ENCODE results near the gene MS4A1.
"Not testable (repeated sequence)": the region's sequence is repeated elsewhere in the genome, so short reads cannot be mapped to it uniquely, and the experiment has no call there.

MS4A1 gene

DNA sequence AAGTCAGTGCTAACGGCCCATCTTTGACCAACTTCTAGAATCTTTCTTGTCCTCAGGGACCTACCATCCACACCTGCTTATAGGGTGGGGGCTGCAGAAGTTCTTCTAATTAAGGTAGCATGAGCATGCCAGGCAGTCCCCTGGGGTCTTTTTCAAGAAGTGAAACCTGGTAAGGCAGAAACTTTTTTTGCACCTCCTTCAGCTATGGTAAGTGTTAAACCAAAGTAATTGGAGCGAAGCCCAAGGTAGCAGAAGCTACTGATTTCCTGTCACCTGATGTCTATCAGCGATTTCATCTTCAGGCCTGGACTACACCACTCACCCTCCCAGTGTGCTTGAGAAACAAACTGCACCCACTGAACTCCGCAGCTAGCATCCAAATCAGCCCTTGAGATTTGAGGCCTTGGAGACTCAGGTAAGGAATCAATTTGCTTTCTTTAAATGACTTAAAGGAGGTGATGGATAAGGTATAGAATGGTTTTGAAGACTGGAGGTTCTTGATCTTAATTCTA is at the start of gene MS4A1:
Gene MS4A1, plus strand, starts transcription at position 317 of the 512 bp plus-strand sequence. CDS start 6,528 bp downstream, outside the sequence.
- no peak for DNase-seq

DNA sequence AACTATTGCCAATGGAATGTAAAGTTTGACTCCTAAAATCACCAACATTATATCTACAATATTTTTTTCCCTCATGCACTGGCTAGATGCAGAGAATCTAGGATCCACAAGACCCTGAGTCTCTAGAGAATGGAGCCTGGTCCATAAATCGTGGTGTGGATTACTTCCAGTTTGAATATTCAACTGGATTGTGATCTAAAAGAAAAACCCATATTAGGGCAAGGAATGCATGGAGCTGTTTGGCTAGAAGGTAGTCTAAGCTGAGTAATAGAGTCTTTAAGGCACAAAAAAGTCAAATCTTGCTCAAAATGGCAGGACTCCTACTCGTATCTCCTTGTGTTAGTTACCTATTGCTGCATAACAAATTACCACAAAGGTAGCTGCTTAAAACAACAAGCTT is 35.6 kb upstream of the MS4A1 start:
- DNase-seq: no peak

DNA sequence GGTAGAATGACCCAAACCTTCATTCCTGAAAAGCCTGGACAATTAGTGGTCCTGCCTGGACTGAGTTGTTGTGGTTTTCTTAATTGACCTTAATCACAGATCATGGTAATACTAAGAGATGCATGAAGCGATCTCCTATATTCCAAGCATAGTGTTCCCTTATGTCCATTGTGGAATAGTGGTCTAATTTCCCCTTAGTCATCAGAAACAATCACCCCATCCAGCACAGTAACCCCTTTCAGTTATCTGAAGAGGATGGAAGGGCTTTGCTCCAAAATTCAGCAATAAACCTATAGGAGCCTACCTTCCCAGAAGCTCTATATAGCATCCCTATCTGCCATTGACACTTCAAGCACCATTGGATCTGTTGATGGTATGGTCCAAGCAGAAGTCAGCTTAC is 33.0 kb upstream of the MS4A1 start:
- no peak for DNase-seq

DNA sequence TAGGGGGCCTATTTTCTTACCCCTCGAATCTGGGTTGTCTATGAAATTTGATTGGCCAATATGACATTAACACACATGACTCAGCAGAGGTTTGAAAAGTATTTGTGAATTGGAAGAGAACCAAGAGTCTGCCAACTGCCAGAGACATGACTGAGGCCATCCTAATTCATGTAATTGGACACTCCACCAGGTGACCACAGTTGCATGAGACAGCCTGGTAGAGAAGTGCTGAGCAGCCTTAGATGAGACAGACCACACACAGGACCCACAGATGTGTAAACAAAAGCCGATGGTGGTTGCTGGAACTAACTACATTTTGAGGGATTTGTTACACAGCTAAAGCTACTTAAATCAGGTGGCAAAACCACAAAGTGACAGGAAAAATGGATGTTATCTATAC is 27.1 kb upstream of the MS4A1 start:
- no peak for DNase-seq

DNA sequence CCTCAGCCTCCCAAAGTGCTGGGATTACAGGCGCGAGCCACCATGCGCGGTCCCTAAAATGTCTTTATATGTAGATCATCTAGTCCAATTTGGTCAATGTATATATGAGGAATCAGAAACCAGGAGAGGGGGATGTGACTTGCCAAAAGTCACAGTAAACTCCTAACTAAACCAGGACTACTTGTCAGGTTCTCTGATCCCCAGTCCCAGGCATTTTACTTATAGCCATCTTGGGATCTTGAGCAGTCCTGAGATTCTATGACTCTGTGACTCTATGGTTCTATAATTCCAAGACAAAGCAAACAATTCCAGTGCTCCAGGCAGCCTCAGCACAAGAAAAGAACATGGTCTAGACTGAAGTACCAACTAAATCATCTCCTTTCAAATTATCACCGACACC is 26.4 kb upstream of the MS4A1 start, which contains the start of gene MS4A5:
Gene MS4A5, plus strand, starts transcription at position 301 of the 400 bp plus-strand sequence. CDS start 103 bp downstream, outside the sequence.
- no peak for DNase-seq

DNA sequence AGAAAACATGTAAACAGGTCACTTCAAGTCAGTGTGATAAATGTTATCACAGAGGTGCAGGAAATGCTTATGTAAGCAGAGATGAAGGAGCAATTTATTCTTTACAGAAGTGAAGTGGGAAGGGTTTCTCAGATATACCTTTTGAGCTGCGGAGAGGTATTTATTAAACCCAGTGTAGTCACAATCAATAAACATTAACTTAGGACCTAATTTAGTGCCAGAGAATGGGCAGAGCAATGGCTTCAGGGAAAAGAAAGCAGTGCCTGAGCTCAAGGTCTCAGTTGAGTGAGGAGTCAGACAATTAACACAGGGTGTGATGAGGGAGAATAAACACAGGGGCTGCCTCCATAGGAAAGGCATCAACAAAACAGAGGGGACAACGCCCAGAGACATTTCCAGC is 24.4 kb upstream of the MS4A1 start:
- DNase-seq: no peak

DNA sequence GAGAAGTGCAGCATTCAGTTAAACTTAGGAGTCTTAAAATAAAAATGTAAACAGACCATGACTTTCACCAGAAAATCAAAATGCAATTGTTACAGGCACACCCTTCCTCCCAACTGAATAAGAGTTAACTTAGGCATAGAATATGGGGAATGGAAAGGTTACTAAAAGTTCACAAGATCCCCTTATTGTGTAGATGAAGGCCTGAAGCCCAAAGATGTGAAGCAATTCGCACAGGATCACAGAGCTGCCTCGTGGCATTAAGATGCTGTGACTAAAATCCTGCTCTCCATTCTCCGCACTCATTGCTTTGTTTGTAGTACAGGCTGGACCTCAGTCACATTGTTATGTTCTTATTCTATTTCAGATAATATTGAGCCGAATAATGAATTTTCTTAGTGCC is 22.2 kb upstream of the MS4A1 start:
- DNase-seq: no peak

DNA sequence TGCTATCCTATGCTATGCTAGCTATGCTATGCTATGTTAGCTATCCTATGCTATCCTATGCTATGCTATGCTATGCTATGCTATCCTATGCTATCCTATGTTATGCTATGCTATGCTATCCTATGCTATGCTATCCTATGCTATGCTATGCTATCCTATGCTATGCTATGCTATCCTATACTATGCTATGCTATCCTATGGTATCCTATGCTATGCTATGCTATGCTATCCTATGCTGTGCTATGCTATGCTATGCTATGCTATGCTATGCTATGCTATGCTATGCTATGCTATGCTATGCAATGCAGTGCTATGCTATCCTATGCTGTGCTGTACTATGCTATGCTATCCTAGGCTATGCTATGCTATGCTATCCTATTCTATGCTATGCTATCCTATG is 8.6 kb upstream of the MS4A1 start:
- no peak for DNase-seq

DNA sequence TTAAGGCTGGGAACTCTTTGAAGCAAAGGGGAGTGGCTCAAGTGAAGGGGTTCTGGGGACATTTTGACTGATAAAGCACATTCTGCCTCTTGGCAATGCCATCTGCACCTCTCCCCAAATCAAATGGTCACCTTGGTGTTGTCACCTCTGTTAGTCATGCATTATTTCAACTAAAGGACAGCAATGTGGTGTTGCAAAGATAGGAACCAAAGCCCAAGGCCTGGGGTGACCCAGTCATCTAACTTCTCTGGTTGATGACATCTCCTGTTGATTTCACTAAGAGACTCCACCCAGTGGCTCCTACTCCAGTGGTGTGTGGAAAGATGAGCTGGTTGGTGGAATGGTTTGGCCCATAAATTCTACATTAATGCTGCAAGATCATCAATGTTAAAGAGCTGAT is 7.8 kb upstream of the MS4A1 start:
- DNase-seq: no peak

DNA sequence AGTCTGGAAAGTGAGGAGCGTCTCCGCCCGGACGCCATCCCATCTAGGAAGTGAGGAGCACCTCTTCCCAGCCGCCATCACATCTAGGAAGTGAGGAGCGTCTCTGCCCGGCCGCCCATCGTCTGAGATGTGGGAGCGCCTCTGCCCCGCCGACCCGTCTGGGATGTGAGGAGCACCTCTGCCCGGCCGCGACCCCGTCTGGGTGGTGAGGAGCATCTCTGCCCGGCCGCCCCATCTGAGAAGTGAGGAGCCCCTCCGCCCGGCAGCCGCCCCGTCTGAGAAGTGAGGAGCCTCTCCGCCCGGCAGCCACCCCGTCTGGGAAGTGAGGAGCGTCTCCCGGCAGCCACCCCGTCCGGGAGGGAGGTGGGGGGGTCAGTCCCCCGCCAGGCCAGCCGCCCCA is 4.5 kb upstream of the MS4A1 start:
- not testable (repeated sequence) for DNase-seq

DNA sequence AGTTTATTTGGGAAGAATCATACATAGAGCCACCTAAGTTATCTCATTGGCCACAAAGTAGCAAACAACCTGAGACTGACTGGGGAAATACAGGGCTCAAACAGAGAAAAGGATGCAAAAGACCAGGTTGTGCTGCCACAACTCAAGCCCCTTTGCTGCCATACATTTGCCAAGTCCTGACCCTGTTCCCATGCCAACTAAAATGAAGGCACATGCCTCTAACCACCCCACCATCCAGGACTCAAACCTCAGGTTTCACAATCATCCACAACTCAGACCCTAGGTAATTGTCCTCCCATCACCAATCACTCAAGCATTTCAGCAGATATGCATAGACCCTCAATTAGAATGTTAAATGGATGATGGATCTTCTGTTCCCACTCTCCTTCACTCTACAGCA is 1.4 kb upstream of the MS4A1 start:
- no peak for DNase-seq

DNA sequence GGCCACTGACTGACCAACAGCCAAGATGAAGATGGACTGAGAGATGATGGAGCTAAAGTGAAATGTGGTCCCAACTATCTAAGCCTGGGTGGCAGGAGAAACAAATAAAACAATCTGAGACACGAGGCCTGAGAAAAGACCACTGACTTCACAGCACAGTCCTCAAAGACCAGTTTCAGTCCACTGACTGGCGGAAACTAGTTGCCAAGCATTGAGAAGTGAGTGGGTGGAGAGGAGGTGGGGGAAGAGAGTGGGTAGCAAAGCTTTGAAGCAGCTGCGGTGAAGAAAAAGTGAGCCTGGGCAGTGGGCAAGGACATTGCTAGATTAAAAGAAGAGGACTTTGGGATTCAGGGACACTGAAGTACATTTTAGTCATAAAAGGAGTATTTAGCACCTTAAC is 1.9 kb downstream of the MS4A1 start:
- no peak for DNase-seq

DNA sequence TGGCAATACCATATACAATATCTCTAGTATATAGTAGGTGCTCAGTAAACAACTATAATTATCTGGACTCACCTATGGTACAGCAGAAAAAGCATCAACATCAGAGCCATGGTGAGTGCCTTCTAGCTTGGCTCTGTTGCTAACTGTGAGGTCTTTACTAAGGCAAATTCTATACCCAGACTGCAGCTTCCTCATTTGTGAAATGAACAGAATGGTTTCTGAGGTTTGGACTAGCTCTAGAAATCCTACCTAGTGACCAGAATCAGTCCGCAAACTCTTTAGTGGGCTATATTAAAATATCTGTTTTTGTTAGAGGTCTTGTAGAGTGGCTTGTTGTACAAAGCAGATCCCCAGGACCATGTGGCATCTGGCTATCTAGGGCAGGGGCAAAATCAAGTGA is 3.7 kb downstream of the MS4A1 start:
- DNase-seq: no peak

DNA sequence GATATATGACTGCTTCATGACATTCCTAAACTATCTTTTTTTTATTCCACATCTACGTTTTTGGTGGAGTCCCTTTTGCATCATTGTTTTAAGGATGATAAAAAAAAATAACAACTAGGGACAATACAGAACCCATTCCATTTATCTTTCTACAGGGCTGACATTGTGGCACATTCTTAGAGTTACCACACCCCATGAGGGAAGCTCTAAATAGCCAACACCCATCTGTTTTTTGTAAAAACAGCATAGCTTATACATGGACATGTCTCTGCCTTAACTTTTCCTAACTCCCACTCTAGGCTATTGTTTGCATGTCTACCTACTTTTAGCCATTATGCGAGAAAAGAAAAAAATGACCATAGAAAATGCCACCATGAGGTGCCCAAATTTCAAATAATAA is 13.2 kb downstream of the MS4A1 start:
- DNase-seq: no peak

DNA sequence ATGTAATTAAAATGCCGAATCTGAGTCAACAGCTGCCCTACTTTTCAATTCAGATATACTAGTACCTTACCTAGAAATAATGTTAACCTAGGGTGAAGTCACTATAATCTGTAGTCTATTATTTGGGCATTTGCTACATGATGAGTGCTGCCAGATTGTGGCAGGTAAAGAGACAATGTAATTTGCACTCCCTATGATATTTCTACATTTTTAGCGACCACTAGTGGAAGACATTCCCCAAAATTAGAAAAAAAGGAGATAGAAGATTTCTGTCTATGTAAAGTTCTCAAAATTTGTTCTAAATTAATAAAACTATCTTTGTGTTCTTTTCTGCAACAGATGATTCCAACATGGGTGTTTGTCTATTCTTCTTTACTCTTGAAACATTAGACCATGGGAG is 14.1 kb downstream of the MS4A1 start:
- no peak for DNase-seq

DNA sequence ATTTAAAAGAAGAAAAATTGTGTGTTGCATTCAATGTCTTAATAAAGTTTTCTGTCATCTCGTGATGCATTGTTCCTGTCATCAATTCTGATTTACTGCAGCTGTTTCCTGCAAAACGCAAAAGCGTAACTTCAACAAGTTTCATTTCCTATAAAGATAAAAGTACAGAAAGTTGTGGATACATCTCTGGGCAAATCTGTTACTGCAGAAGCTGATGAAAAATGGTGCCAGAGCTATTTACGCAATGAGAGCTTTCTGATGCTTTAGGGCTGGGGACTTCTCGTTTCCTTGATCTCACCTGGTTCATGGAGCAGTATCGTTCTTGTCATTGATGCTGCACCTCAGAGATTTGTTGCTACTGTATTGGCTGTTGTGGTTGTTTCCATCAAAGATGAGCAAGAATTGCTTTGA is 21.4 kb downstream of the MS4A1 start:
- no peak for DNase-seq

DNA sequence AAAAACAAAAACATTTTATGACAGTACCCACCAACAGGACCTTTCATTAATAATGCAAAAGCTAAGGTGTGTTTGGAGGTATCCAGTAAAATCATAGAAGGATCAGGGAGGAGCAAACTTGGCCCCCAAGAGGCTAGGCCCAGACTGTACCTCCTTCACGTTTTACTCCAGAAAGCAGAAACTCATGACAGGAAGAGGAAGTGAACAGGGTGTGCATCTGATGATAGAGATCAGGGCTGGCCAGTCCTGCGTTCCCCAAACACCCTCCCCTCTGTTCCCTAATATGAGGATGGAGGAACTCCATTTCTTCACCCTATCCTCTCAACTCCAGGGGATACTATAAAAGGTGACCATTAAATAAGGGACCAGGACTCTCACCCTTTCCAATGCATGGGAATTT is 26.7 kb downstream of the MS4A1 start:
- no peak for DNase-seq

DNA sequence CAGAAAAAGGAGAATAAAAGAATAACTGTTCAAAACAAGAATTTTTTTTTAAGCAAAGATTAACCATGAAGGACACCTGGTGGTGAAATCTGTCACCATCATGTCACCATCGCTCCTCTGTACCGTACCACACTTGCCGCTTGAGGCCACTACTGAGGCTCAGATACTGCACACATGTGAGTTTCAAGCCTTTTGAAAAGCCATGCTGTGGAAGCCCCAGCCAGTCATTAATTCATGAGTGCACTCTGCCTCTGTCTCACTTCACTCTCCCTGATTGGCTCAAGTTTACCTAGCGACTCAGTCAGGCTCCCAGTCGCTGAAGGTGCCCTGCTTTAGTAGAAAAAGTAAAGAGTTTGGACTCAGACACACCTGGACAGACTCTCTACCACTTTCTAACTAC is 30.3 kb downstream of the MS4A1 start:
- DNase-seq: no peak

DNA sequence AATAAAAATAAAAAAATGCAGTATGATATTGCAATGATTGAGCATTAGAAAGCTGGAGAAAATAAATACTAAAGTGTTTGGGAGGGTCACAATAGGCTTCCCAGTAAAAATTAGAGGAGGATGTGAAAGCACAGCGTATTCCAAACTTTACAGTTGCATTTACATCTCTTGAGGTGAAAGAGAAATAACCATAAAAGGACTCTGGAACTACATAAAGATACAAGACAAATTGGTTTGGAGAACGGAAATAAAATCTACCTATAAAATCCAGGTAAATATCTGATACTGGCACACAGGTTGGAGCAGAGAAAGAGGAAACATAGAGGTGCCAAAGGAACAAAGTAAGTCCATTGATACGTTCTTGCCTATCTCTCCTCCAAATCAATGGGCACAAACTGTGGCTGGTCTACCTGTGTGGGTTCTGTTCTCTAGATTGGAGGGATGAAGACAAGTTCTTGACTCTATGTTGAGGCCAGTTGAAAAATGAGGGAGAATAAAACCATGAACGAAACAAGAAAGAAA is 36.9 kb downstream of the MS4A1 start, which contains the start of gene MS4A12:
Gene MS4A12, plus strand, starts transcription at position 291 of the 522 bp plus-strand sequence. CDS start 4,541 bp downstream, outside the sequence.
- no peak for DNase-seq

DNA sequence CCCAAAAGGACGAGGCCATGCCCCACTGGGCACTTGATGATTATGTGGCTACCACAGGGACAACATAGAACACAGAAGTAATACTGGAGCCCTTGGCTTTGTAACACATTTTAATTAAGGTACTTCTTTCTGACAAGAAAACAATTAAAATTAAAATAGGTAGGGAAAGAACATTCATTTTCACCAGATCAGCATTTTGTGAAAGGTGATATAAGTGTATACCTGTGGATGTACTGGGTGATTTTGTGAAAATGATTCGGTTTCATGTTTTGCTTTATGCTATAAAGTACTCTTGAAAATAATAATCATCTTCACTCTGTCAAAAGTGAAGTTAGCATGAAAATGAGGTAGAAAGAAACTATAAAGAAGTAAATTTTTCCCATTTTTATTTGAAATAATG is 37.8 kb downstream of the MS4A1 start:
- no peak for DNase-seq

DNA sequence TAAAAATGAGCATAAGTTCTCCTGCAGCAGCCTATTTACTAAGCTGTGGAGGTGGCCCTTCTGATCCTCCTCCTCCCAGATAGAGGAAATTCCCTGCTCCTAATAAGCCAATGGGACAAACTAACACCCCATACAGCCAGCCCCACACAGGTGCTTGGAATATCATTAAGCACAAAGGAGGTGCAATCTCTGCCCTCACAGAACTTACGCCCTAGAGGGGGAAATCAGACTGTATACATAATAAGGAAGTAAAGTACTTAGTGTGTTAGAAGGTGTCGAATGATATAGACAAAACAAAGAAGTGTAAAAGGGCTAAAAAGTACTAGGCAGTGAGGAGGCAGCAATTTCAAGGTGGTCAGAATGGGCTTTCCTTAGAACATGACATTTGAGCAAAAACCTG is 42.8 kb downstream of the MS4A1 start:
- DNase-seq: no peak

DNA sequence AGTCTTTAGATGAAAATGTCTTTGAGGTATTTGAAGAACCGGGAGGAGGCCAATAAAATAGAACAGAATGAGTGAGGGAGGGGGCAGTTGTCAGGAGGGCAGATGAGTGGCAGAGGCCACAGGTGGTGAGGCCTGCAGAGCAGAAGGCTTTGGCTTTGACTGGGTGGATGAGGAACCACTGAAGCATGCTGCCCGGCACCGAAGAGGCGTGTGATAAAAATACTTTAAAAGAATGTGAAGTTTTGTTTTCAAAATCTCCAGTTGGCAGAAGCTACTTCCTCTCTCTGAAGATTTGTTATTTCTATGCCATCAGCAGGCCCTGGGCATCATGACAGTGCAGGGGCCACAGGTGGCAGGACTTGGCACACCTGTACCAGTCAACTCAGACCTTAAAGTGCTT is 43.2 kb downstream of the MS4A1 start:
- DNase-seq: no peak

DNA sequence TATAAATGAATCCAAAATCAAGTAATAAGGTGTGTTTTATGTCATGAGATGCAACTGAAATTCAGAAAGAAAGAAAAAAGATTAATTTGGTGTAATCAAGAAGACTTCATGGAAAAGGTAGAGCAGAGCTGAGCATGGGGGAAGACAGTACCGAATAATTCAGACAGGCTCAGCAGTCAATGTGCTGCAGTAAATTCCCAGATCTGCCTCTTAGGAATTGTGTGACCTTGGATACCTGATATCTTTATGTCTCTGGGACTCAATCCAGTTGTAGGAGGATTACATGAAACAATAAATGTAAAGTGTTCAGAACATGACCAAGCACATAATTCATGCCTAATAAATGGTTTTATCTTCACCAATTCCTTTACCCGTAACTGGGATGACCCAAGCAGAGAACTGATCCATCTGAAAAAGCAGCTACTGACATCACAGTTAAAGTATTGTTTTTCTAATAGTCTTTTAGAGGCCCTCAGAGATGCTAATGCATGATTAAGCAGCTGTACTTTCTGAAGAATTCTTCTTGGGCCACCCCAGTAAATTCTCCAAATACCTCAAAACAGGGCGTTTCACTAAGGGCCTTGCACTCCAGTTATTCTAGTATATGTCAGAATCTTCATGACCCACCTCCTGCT is 44.7 kb downstream of the MS4A1 start:
- DNase-seq: no peak

DNA sequence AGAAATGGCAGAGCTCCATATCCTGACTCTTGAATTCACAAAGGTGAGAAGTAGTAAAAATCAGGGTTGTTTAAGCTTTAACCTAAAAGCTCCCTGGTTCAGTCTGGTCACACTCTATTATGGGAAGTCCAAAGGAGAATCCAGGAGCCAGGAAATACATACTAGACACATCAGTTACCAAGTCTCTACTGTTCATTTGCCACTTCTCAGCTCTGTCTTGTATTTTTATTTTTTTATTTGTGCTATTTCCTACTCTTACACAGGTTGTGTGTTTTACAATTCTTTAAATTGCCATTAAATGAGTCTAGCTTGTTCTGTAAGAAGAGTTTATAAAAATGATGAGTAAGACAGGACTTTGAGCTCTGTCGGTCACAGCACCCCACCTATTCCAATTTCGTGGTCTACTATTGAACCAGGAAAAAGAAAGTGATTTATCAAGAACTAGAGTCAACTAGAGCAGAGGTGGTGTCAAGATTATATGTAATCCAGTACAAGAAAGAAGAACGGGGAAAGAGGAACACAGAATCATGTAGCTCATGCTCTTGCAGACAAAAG is 46.7 kb downstream of the MS4A1 start:
- no peak for DNase-seq

Measured in NCI-H2227 treated with DMSO at 0.1 percent for 48 hours (cell line).